Thoracic aorta (tissue), 2 donors: ENCODE measurements around the gene ERI3. TPM values are rescaled to one million over a fixed set of nuclear protein-coding genes. Genes with fewer than 3 reads are reported as not detected.

ENCODE experiments used
- ATAC-seq: fragments of 150-250 bp; one replicate; pipeline ENCODE4 v1.8.0; 2017; ENCODE audit warnings: low read depth; ENCODE audit not compliant: insufficient number of reproducible peaks, low FRiP score
- DNase-seq: peaks from one replicate; pipeline ENCODE4 v3.0.0-alpha.2; 2020; ENCODE audit warnings: low spot score
- H3K27ac ChIP-seq, 2 donors: fragments of 200-600 bp; sonication (generic); 1 replicate in 1 of 2; 2 replicates in 1 of 2; pipeline ENCODE4 v1.5.1; 2016; ENCODE audit warnings: mild to moderate bottlenecking in 2 of 2, moderate library complexity in 2 of 2
- H3K27me3 ChIP-seq: fragments of 200-600 bp; sonication (generic); replicated peaks from 2 replicates; pipeline ENCODE4 v1.6.0; 2016; ENCODE audit warnings: mild to moderate bottlenecking; ENCODE audit not compliant: insufficient read depth
- H3K36me3 ChIP-seq: fragments of 200-600 bp; sonication (generic); one replicate; pipeline ENCODE4 v1.5.1; 2016
- H3K4me1 ChIP-seq, 2 donors: fragments of 200-600 bp; sonication (generic); 1 replicate in 1 of 2; 2 replicates in 1 of 2; pipeline versions ENCODE4 v1.5.1 to v1.6.0; 2016; ENCODE audit warnings: low read depth in 2 of 2, mild to moderate bottlenecking in 1 of 2; ENCODE audit not compliant: control insufficient read depth in 1 of 2
- H3K4me3 ChIP-seq: fragments of 200-600 bp; sonication (generic); 2 replicates; pipeline ENCODE4 v1.5.1; 2016; ENCODE audit warnings: mild to moderate bottlenecking
- H3K9me3 ChIP-seq: fragments of 200-600 bp; sonication (generic); 2 replicates; pipeline ENCODE4 v1.5.1; 2016
- CTCF ChIP-seq: fragments of 200-600 bp; sonication (generic); IDR thresholded peaks from one replicate; pipeline ENCODE4 v1.5.1; 2019; ENCODE audit warnings: antibody characterized with exemption
- total RNA-seq, 2 donors: library from RNA; depleted of rRNA; stranded (reverse); fragments of >200 nt; gene quantifications; one replicate each; pipeline versions ENCODE4 v1.1.0 to v1.2.3, GENCODE V29; 2016

The ERI3 gene
- total RNA-seq, 2 donors from 2014 or later, result 41.5 to 96.3 TPM

- peak; percentile 44 for ATAC-seq
- TF ChIP-seq CTCF, result no peak
- DNase-seq, result no peak
- Histone ChIP-seq H3K27ac (peak overlapping the region; percentile 76 to 91), H3K9me3 (no peaks in the 10 kb centered on the region), H3K36me3 (no peaks in the 10 kb centered on the region), H3K4me1 (peaks cover 18 to 46% of the 10 kb centered on the region in 2 donors), H3K4me3 (no peak overlapping the region), H3K27me3 (no peaks in the 10 kb centered on the region)
Measured at GRCh38 chr1:44239961-44240371, 115.1 kb downstream of the ERI3 start.

GRCh38 chr1:44239331-44239960 is 115.6 kb downstream of the ERI3 start:
- TF ChIP-seq CTCF, result peak; percentile 22
- Histone ChIP-seq H3K4me3 (no peak overlapping the region), H3K27me3 (no peaks in the 10 kb centered on the region), H3K9me3 (no peaks in the 10 kb centered on the region), H3K36me3 (no peaks in the 10 kb centered on the region), H3K27ac (peak overlapping the region; percentile 76 to 91), H3K4me1 (peaks cover 18 to 46% of the 10 kb centered on the region in 2 donors)
- DNase-seq (no peak), ATAC-seq (no peak)

GRCh38 chr1:44238660-44239059 is 116.4 kb downstream of the ERI3 start:
- Histone ChIP-seq H3K27me3 (no peaks in the 10 kb centered on the region), H3K4me3 (no peak overlapping the region), H3K36me3 (no peaks in the 10 kb centered on the region), H3K4me1 (peaks cover 18 to 46% of the 10 kb centered on the region in 2 donors), H3K9me3 (no peaks in the 10 kb centered on the region), H3K27ac (peak overlapping the region; percentile 76 to 91)
- ATAC-seq (no peak), DNase-seq (no peak)
- TF ChIP-seq CTCF, result no peak

- Histone ChIP-seq H3K27me3 (no peaks in the 10 kb centered on the region), H3K4me1 (peaks cover 18 to 46% of the 10 kb centered on the region in 2 donors), H3K9me3 (no peaks in the 10 kb centered on the region), H3K36me3 (no peaks in the 10 kb centered on the region), H3K27ac (peak overlapping the region; percentile 1 to 91), H3K4me3 (peak overlapping the region; percentile 41)
- no peak for ATAC-seq
- DNase-seq, result no peak
- TF ChIP-seq CTCF, result peak; percentile 61
Measured at GRCh38 chr1:44237721-44238457, 117.2 kb downstream of the ERI3 start.

GRCh38 chr1:44236490-44237272 is 118.4 kb downstream of the ERI3 start:
- ATAC-seq (no peak), DNase-seq (no peak)
- Histone ChIP-seq H3K4me1 (peaks cover 18 to 41% of the 10 kb centered on the region in 2 donors), H3K4me3 (no peak overlapping the region), H3K36me3 (no peaks in the 10 kb centered on the region), H3K27me3 (no peaks in the 10 kb centered on the region), H3K9me3 (no peaks in the 10 kb centered on the region), H3K27ac (no peak overlapping the region)
- no peak for TF ChIP-seq CTCF
